ENCODE data around the gene PSME3.
"Not testable (repeated sequence)": the region's sequence is repeated elsewhere in the genome, so short reads cannot be mapped to it uniquely, and the experiment has no call there.

PSME3 gene

DNA sequence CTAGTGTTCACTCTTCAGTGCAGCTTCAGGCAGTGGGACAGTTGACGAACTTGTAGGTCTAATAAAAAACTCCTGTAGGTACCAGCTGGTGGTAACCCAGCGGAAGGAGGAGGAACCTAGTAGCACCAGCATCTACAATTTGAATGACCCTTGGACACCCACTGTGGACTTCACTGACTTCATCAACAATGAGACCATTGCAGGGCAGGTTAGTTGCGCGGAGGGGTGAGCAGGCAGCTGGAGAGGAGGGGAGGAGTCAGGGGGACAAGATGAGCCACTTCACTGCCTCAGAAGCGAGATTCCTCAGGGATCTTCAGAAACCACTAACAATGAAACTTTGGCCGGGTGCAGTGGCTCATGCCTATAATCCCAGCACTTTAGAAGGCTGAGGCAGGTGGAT is 40.1 kb downstream of the PSME3 start:
- Histone ChIP-seq H3K9ac (ENCODE audit: low read depth in 1 of 2, low read length in 2 of 2) (no peak overlapping the region), H3K27ac (ENCODE audit: low read depth, low read length) (no peak overlapping the region), H3K4me3 (ENCODE audit: low read depth in 1 of 2, low read length in 2 of 2) (no peak overlapping the region), H3K36me3 (ENCODE audit: control insufficient read depth in 1 of 2, insufficient read depth in 2 of 2, low read length in 2 of 2) (no peaks in the 10 kb centered on the region), H3K27me3 (ENCODE audit: control insufficient read depth in 1 of 2, insufficient read depth in 2 of 2, low read length in 2 of 2) (no peaks in the 10 kb centered on the region), H3K9me3 (ENCODE audit: control insufficient read depth in 1 of 2, low read length in 2 of 2) (peaks cover 0 to 5% of the 10 kb centered on the region in 2 donors), H3K4me1 (ENCODE audit: control insufficient read depth in 1 of 2, insufficient read depth in 2 of 2, low read length in 2 of 2) (peaks cover 0 to 1% of the 10 kb centered on the region in 2 donors)

GRCh38 chr17:42873932-42874695 is 40.9 kb downstream of the PSME3 start:
- H3K27me3 ChIP-seq (ENCODE audit: control insufficient read depth in 1 of 2, insufficient read depth in 2 of 2, low read length in 2 of 2); H3K4me3 ChIP-seq (ENCODE audit: low read depth in 1 of 2, low read length in 2 of 2); H3K36me3 ChIP-seq (ENCODE audit: control insufficient read depth in 1 of 2, insufficient read depth in 2 of 2, low read length in 2 of 2); H3K27ac ChIP-seq (ENCODE audit: low read depth, low read length); H3K9ac ChIP-seq (ENCODE audit: low read depth in 1 of 2, low read length in 2 of 2); H3K4me1 ChIP-seq (ENCODE audit: control insufficient read depth in 1 of 2, insufficient read depth in 2 of 2, low read length in 2 of 2); H3K9me3 ChIP-seq (ENCODE audit: control insufficient read depth in 1 of 2, low read length in 2 of 2): not testable (repeated sequence)

- H3K9me3 ChIP-seq (ENCODE audit: control insufficient read depth in 1 of 2, low read length in 2 of 2): no peaks in the 10 kb centered on the region
- H3K27ac ChIP-seq (ENCODE audit: low read depth, low read length): no peak overlapping the region
- peaks cover 0 to 4% of the 10 kb centered on the region in 2 donors for H3K4me1 ChIP-seq (ENCODE audit: control insufficient read depth in 1 of 2, insufficient read depth in 2 of 2, low read length in 2 of 2)
- H3K4me3 ChIP-seq (ENCODE audit: low read depth in 1 of 2, low read length in 2 of 2): no peak overlapping the region
- peaks cover 0 to 6% of the 10 kb centered on the region in 2 donors for H3K27me3 ChIP-seq (ENCODE audit: control insufficient read depth in 1 of 2, insufficient read depth in 2 of 2, low read length in 2 of 2)
- H3K9ac ChIP-seq (ENCODE audit: low read depth in 1 of 2, low read length in 2 of 2): no peak overlapping the region
- H3K36me3 ChIP-seq (ENCODE audit: control insufficient read depth in 1 of 2, insufficient read depth in 2 of 2, low read length in 2 of 2): no peaks in the 10 kb centered on the region
Observed at GRCh38 chr17:42877037-42877436, 43.8 kb downstream of the PSME3 start.

DNA sequence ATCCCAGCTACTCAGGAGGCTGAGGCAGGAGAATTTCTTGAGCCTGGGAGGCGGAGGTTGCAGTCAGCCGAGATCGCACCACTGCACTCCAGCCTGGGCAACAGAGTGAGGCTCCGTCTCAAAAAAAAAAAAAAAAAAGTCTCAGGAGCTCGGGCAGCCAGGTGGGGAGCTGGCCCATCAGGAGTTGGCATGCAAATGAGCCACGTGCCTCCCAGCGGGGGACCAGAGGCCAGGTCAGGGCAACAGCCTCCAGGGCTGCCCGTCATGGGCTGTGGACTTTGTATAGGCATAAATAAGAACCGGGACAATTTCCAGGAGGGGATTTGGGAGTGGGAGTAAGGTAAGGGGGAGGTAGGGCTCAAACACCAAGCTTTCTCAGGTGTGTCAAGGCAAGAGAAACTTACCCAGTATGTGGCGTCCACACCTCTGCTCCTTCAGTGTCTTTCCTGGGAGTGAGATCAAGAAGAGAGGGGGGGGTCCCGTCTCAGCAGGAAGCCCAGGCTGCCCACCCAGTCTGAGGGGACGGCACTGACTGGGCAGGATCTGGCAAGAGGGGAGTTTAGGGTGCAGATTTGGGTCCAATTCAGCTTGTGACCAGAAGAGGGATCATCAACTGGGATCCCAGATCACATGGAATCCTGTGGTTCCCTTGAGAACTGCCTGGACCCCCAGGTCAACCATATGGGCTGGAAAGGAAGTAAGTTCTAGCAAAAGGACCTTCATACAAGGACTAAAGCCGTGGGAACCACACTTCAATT is 45.1 kb downstream of the PSME3 start:
- no peak overlapping the region for H3K9ac ChIP-seq (ENCODE audit: low read depth in 1 of 2, low read length in 2 of 2)
- H3K4me3 ChIP-seq (ENCODE audit: low read depth in 1 of 2, low read length in 2 of 2): no peak overlapping the region
- peaks cover 0 to 6% of the 10 kb centered on the region in 2 donors for H3K27me3 ChIP-seq (ENCODE audit: control insufficient read depth in 1 of 2, insufficient read depth in 2 of 2, low read length in 2 of 2)
- peaks cover 0 to 4% of the 10 kb centered on the region in 2 donors for H3K4me1 ChIP-seq (ENCODE audit: control insufficient read depth in 1 of 2, insufficient read depth in 2 of 2, low read length in 2 of 2)
- H3K36me3 ChIP-seq (ENCODE audit: control insufficient read depth in 1 of 2, insufficient read depth in 2 of 2, low read length in 2 of 2): no peaks in the 10 kb centered on the region
- no peaks in the 10 kb centered on the region for H3K9me3 ChIP-seq (ENCODE audit: control insufficient read depth in 1 of 2, low read length in 2 of 2)
- H3K27ac ChIP-seq (ENCODE audit: low read depth, low read length): peak overlapping the region; percentile 10

DNA sequence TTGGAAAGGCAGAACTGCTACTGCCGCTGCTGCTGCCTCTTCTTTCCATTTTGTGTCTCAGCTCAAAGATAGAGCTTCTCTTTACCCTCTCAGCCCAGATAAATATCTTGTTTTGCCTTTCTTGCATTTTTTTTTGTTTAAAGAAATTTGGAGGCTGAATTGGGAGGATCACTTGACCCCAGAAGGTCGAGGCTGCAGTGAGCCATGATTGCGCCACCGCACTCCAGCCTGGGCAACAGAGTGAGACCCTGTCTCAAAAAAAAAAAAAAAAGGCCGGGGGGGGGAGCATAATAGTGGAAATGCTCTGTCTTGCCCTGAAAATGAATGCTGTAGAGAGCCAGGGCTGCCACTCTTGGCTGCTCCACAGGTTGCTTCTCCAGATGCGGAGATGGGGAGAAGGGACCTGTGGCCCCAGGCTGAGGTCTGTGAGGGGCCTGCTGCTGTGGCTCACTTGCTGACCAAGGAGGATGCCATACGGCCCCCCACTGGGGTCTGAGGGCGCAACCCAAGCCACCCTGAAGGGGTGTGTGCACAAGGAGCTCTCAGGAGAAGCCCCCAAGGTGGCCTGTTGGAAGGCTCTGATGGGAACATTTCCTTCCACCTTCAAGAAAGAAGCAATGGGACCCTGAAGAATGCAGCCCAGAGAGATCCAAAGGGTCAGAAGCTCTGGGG is 45.9 kb downstream of the PSME3 start:
- Histone ChIP-seq H3K9me3 (ENCODE audit: control insufficient read depth in 1 of 2, low read length in 2 of 2) (no peaks in the 10 kb centered on the region), H3K9ac (ENCODE audit: low read depth in 1 of 2, low read length in 2 of 2) (no peak overlapping the region), H3K4me3 (ENCODE audit: low read depth in 1 of 2, low read length in 2 of 2) (no peak overlapping the region), H3K27ac (ENCODE audit: low read depth, low read length) (no peak overlapping the region), H3K36me3 (ENCODE audit: control insufficient read depth in 1 of 2, insufficient read depth in 2 of 2, low read length in 2 of 2) (no peaks in the 10 kb centered on the region), H3K4me1 (ENCODE audit: control insufficient read depth in 1 of 2, insufficient read depth in 2 of 2, low read length in 2 of 2) (peaks cover 0 to 4% of the 10 kb centered on the region in 2 donors), H3K27me3 (ENCODE audit: control insufficient read depth in 1 of 2, insufficient read depth in 2 of 2, low read length in 2 of 2) (peaks cover 0 to 6% of the 10 kb centered on the region in 2 donors)

- no peak overlapping the region for H3K9ac ChIP-seq (ENCODE audit: low read depth in 1 of 2, low read length in 2 of 2)
- H3K27ac ChIP-seq (ENCODE audit: low read depth, low read length): no peak overlapping the region
- no peaks in the 10 kb centered on the region for H3K36me3 ChIP-seq (ENCODE audit: control insufficient read depth in 1 of 2, insufficient read depth in 2 of 2, low read length in 2 of 2)
- no peaks in the 10 kb centered on the region for H3K9me3 ChIP-seq (ENCODE audit: control insufficient read depth in 1 of 2, low read length in 2 of 2)
- no peak overlapping the region for H3K4me3 ChIP-seq (ENCODE audit: low read depth in 1 of 2, low read length in 2 of 2)
- peaks cover 0 to 4% of the 10 kb centered on the region in 2 donors for H3K4me1 ChIP-seq (ENCODE audit: control insufficient read depth in 1 of 2, insufficient read depth in 2 of 2, low read length in 2 of 2)
- H3K27me3 ChIP-seq (ENCODE audit: control insufficient read depth in 1 of 2, insufficient read depth in 2 of 2, low read length in 2 of 2): peaks cover 0 to 6% of the 10 kb centered on the region in 2 donors
Observed at GRCh38 chr17:42879596-42879985, 46.4 kb downstream of the PSME3 start.

GRCh38 chr17:42880776-42881310 is 47.6 kb downstream of the PSME3 start:
- H3K36me3 ChIP-seq (ENCODE audit: control insufficient read depth in 1 of 2, insufficient read depth in 2 of 2, low read length in 2 of 2): no peaks in the 10 kb centered on the region
- peaks cover 0 to 6% of the 10 kb centered on the region in 2 donors for H3K27me3 ChIP-seq (ENCODE audit: control insufficient read depth in 1 of 2, insufficient read depth in 2 of 2, low read length in 2 of 2)
- peaks cover 0 to 4% of the 10 kb centered on the region in 2 donors for H3K4me1 ChIP-seq (ENCODE audit: control insufficient read depth in 1 of 2, insufficient read depth in 2 of 2, low read length in 2 of 2)
- H3K9me3 ChIP-seq (ENCODE audit: control insufficient read depth in 1 of 2, low read length in 2 of 2): no peaks in the 10 kb centered on the region
- H3K9ac ChIP-seq (ENCODE audit: low read depth in 1 of 2, low read length in 2 of 2): no peak overlapping the region
- H3K4me3 ChIP-seq (ENCODE audit: low read depth in 1 of 2, low read length in 2 of 2): no peak overlapping the region
- H3K27ac ChIP-seq (ENCODE audit: low read depth, low read length): no peak overlapping the region

- H3K9ac ChIP-seq (ENCODE audit: low read depth in 1 of 2, low read length in 2 of 2); H3K9me3 ChIP-seq (ENCODE audit: control insufficient read depth in 1 of 2, low read length in 2 of 2); H3K4me3 ChIP-seq (ENCODE audit: low read depth in 1 of 2, low read length in 2 of 2); H3K27me3 ChIP-seq (ENCODE audit: control insufficient read depth in 1 of 2, insufficient read depth in 2 of 2, low read length in 2 of 2); H3K27ac ChIP-seq (ENCODE audit: low read depth, low read length); H3K36me3 ChIP-seq (ENCODE audit: control insufficient read depth in 1 of 2, insufficient read depth in 2 of 2, low read length in 2 of 2): not testable (repeated sequence)
- H3K4me1 ChIP-seq (ENCODE audit: control insufficient read depth in 1 of 2, insufficient read depth in 2 of 2, low read length in 2 of 2): peaks cover 7 to 11% of the 10 kb centered on the region in 2 donors
Observed at GRCh38 chr17:42881706-42882105, 48.5 kb downstream of the PSME3 start.

GRCh38 chr17:42882166-42882565 is 49.0 kb downstream of the PSME3 start:
- no peak overlapping the region for H3K9ac ChIP-seq (ENCODE audit: low read depth in 1 of 2, low read length in 2 of 2)
- H3K27me3 ChIP-seq (ENCODE audit: control insufficient read depth in 1 of 2, insufficient read depth in 2 of 2, low read length in 2 of 2): peaks cover 0 to 6% of the 10 kb centered on the region in 2 donors
- peaks cover 11 to 14% of the 10 kb centered on the region in 2 donors for H3K4me1 ChIP-seq (ENCODE audit: control insufficient read depth in 1 of 2, insufficient read depth in 2 of 2, low read length in 2 of 2)
- no peak overlapping the region for H3K27ac ChIP-seq (ENCODE audit: low read depth, low read length)
- no peak overlapping the region for H3K4me3 ChIP-seq (ENCODE audit: low read depth in 1 of 2, low read length in 2 of 2)
- H3K36me3 ChIP-seq (ENCODE audit: control insufficient read depth in 1 of 2, insufficient read depth in 2 of 2, low read length in 2 of 2): no peaks in the 10 kb centered on the region
- no peaks in the 10 kb centered on the region for H3K9me3 ChIP-seq (ENCODE audit: control insufficient read depth in 1 of 2, low read length in 2 of 2)

Data from duodenal mucosa (tissue), 2 donors.